K562 (cell line): Measurements from ENCODE around the gene SPI1.

ENCODE experiments used
- CBX5 ChIP-seq: IDR thresholded peaks from 2 replicates; pipeline ENCODE4 v1.6.1; 2014; ENCODE audit warnings: low read depth, borderline replicate concordance
- CTCF ChIP-seq, 3 experiments: IDR thresholded peaks in 2 of 3; conservative IDR thresholded peaks in 1 of 3; 2 replicates each; pipeline ENCODE4 v1.5.1; 2011 to 2012; ENCODE audit warnings: low read length in 3 of 3, mild to moderate bottlenecking in 3 of 3, control low read depth in 2 of 3, improper control_type of control experiment in 1 of 3, inconsistent platforms in 1 of 3, low read depth in 1 of 3, mixed read lengths in 1 of 3, moderate library complexity in 1 of 3; ENCODE audit not compliant: insufficient read depth in 2 of 3
- HNRNPL ChIP-seq: fragments of 200-400 bp; formaldehyde crosslinking; IDR thresholded peaks from 2 replicates; pipeline ENCODE4 v1.6.1; 2017; ENCODE audit warnings: low read depth, mild to moderate bottlenecking, low read length
- IRF1 ChIP-seq: sonication (generic); formaldehyde crosslinking; IDR thresholded peaks from 2 replicates; pipeline ENCODE4 v1.8.0; 2022; ENCODE audit warnings: missing genetic modification reagents, mild to moderate bottlenecking, borderline replicate concordance
- PTBP1 ChIP-seq: fragments of 200-400 bp; formaldehyde crosslinking; IDR thresholded peaks from 2 replicates; pipeline ENCODE4 v1.6.1; 2017; ENCODE audit warnings: low read depth, low read length
- SETDB1 ChIP-seq: IDR thresholded peaks from one replicate; pipeline ENCODE4 v1.6.1; 2012; ENCODE audit warnings: low read length, control low read depth, inconsistent platforms
- SPI1 ChIP-seq: IDR thresholded peaks from 2 replicates; pipeline ENCODE4 v1.6.1; 2011; ENCODE audit warnings: low read depth, low read length, control low read depth, borderline replicate concordance
- TFAP4 ChIP-seq: sonication (generic); formaldehyde crosslinking; IDR thresholded peaks from 2 replicates; pipeline ENCODE4 v1.8.0; 2022; ENCODE audit warnings: missing genetic modification reagents, mild to moderate bottlenecking, moderate library complexity, borderline replicate concordance
- ZFP36 ChIP-seq: fragments of 150-350 bp; IDR thresholded peaks from 2 replicates; pipeline ENCODE4 v1.6.1; 2018; ENCODE audit warnings: low read length, low read depth; ENCODE audit not compliant: partially characterized antibody
- ZNF239 ChIP-seq: fragments of 250-450 bp; sonication (Bioruptor Pico); IDR thresholded peaks from 2 replicates; pipeline ENCODE4 v1.4.0; 2020; ENCODE audit warnings: mild to moderate bottlenecking
- TF ChIP-seq, protein P1 (sequence below): sonication (generic); formaldehyde crosslinking; IDR thresholded peaks from 2 replicates; pipeline ENCODE4 v1.8.1; 2023; ENCODE audit warnings: mild to moderate bottlenecking, missing genetic modification reagents

- TF ChIP-seq, protein P1, sequence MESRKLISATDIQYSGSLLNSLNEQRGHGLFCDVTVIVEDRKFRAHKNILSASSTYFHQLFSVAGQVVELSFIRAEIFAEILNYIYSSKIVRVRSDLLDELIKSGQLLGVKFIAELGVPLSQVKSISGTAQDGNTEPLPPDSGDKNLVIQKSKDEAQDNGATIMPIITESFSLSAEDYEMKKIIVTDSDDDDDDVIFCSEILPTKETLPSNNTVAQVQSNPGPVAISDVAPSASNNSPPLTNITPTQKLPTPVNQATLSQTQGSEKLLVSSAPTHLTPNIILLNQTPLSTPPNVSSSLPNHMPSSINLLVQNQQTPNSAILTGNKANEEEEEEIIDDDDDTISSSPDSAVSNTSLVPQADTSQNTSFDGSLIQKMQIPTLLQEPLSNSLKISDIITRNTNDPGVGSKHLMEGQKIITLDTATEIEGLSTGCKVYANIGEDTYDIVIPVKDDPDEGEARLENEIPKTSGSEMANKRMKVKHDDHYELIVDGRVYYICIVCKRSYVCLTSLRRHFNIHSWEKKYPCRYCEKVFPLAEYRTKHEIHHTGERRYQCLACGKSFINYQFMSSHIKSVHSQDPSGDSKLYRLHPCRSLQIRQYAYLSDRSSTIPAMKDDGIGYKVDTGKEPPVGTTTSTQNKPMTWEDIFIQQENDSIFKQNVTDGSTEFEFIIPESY (CRISPR knock-in tag): no peak
- TF ChIP-seq CTCF (IDR thresholded peaks at IDR 0.05 in 2 of 3, conservative IDR thresholded peaks at IDR 0.05 in 1 of 3; ENCODE audit: insufficient read depth in 2 of 3, low read depth in 1 of 3, low read length in 3 of 3): no peak
- no peak for TF ChIP-seq SETDB1
- TF ChIP-seq CBX5: no peak
- no peak for TF ChIP-seq HNRNPL
- TF ChIP-seq PTBP1: no peak
- TF ChIP-seq TFAP4: no peak
- TF ChIP-seq IRF1 (CRISPR knock-in tag): no peak
- no peak for TF ChIP-seq ZNF239 (CRISPR knock-in tag)
- TF ChIP-seq ZFP36: no peak
- TF ChIP-seq SPI1: no peak
Measured at GRCh38 chr11:47331454-47332302, 46.7 kb downstream of the SPI1 start.
